ENCODE results near the gene NAALADL2. TPM values are rescaled to one million over a fixed set of nuclear protein-coding genes. Genes with fewer than 3 reads are reported as not detected.
"Not testable (repeated sequence)": the region's sequence is repeated elsewhere in the genome, so short reads cannot be mapped to it uniquely, and the experiment has no call there.

Gene NAALADL2
- total RNA-seq, 4 donors from 2014 or later: 10.3 to 16.7 (median 10.9) TPM

- no peak overlapping the region for H3K27ac ChIP-seq
- DNase-seq (ENCODE audit: low spot score in 2 of 2): no peak
- H3K9me3 ChIP-seq: no peaks in the 10 kb centered on the region
- no peaks in the 10 kb centered on the region for H3K4me1 ChIP-seq
- H3K4me3 ChIP-seq: no peak overlapping the region
- no peaks in the 10 kb centered on the region for H3K27me3 ChIP-seq
- 78 to 83% methylated on average over 1 of the region's 1 CpG for WGBS, 2 donors
- TF ChIP-seq EP300 (IDR thresholded peaks at IDR 0.05) (no peak), POLR2A (IDR thresholded peaks at IDR 0.05) (no peak), CTCF (IDR thresholded peaks at IDR 0.05) (no peak)
- H3K36me3 ChIP-seq: no peaks in the 10 kb centered on the region
Measured at GRCh38 chr3:175778994-175779393, 919.9 kb downstream of the NAALADL2 start.

- 77 to 100% methylated on average over 9 to 13 of the region's 16 CpGs for WGBS, 2 donors
- not testable (repeated sequence) for H3K9me3 ChIP-seq; H3K4me1 ChIP-seq; DNase-seq (ENCODE audit: low spot score in 2 of 2); H3K27me3 ChIP-seq; H3K27ac ChIP-seq; H3K4me3 ChIP-seq; H3K36me3 ChIP-seq
Measured at GRCh38 chr3:175787109-175787508, 928.0 kb downstream of the NAALADL2 start.

- Histone ChIP-seq H3K9me3 (no peaks in the 10 kb centered on the region), H3K27me3 (no peaks in the 10 kb centered on the region), H3K27ac (no peak overlapping the region), H3K36me3 (no peaks in the 10 kb centered on the region), H3K4me1 (no peaks in the 10 kb centered on the region), H3K4me3 (no peak overlapping the region)
- DNase-seq (ENCODE audit: low spot score in 2 of 2): no peak
- no peak for TF ChIP-seq CTCF (IDR thresholded peaks at IDR 0.05)
- TF ChIP-seq EP300 (IDR thresholded peaks at IDR 0.05): no peak
- no peak for TF ChIP-seq POLR2A (IDR thresholded peaks at IDR 0.05)
Measured at GRCh38 chr3:175792245-175792644, 933.1 kb downstream of the NAALADL2 start.

- Histone ChIP-seq H3K9me3 (no peaks in the 10 kb centered on the region), H3K27me3 (no peaks in the 10 kb centered on the region), H3K4me3 (no peak overlapping the region), H3K4me1 (no peaks in the 10 kb centered on the region), H3K36me3 (no peaks in the 10 kb centered on the region), H3K27ac (no peak overlapping the region)
- TF ChIP-seq CTCF (IDR thresholded peaks at IDR 0.05) (no peak), EP300 (IDR thresholded peaks at IDR 0.05) (no peak), POLR2A (IDR thresholded peaks at IDR 0.05) (no peak)
- DNase-seq (ENCODE audit: low spot score in 2 of 2): no peak
Measured at GRCh38 chr3:175798326-175798725, 939.2 kb downstream of the NAALADL2 start.

GRCh38 chr3:175805825-175806224 is 946.7 kb downstream of the NAALADL2 start:
- H3K36me3 ChIP-seq: no peaks in the 10 kb centered on the region
- TF ChIP-seq CTCF (IDR thresholded peaks at IDR 0.05) (no peak), POLR2A (IDR thresholded peaks at IDR 0.05) (no peak), EP300 (IDR thresholded peaks at IDR 0.05) (no peak)
- no peak overlapping the region for H3K4me3 ChIP-seq
- WGBS, 2 donors: 72 to 75% methylated on average over 2 of the region's 2 CpGs
- no peaks in the 10 kb centered on the region for H3K27me3 ChIP-seq
- no peaks in the 10 kb centered on the region for H3K4me1 ChIP-seq
- DNase-seq (ENCODE audit: low spot score in 2 of 2): no peak
- no peaks in the 10 kb centered on the region for H3K9me3 ChIP-seq
- H3K27ac ChIP-seq: no peak overlapping the region

- H3K27me3 ChIP-seq: no peaks in the 10 kb centered on the region
- 84 to 87% methylated on average over 1 of the region's 1 CpG for WGBS, 2 donors
- no peak overlapping the region for H3K4me3 ChIP-seq
- H3K4me1 ChIP-seq: no peaks in the 10 kb centered on the region
- no peak for DNase-seq (ENCODE audit: low spot score in 2 of 2)
- no peaks in the 10 kb centered on the region for H3K36me3 ChIP-seq
- no peak for TF ChIP-seq EP300 (IDR thresholded peaks at IDR 0.05)
- TF ChIP-seq CTCF (IDR thresholded peaks at IDR 0.05): no peak
- TF ChIP-seq POLR2A (IDR thresholded peaks at IDR 0.05): no peak
- H3K27ac ChIP-seq: no peak overlapping the region
- H3K9me3 ChIP-seq: no peaks in the 10 kb centered on the region
Measured at GRCh38 chr3:175807175-175807574, 948.0 kb downstream of the NAALADL2 start.
